Fibroblast of lung (primary cell): Measurements from ENCODE around the gene RPL10. TPM values are rescaled to one million over a fixed set of nuclear protein-coding genes. Genes with fewer than 3 reads are reported as not detected.
A peak's percentile ranks its signal among the peaks of the same experiment; 100 is the strongest.

Experiments
- DNase-seq, 2 donors: peaks; one replicate each; pipeline versions ENCODE4 v3.0.0 to v3.0.0-alpha.2; 2010; ENCODE audit warnings: low read depth in 2 of 2
- H2AFZ ChIP-seq: 2 replicates; pipeline ENCODE4 v1.5.1; 2012; ENCODE audit warnings: low read length, control low read depth, inconsistent platforms
- H3K27ac ChIP-seq: 2 replicates; pipeline ENCODE4 v1.5.1; 2011; ENCODE audit warnings: low read length, control low read depth; ENCODE audit not compliant: insufficient read depth
- H3K27me3 ChIP-seq: 2 replicates; pipeline ENCODE4 v1.5.1; 2011; ENCODE audit warnings: mild to moderate bottlenecking, low read length; ENCODE audit not compliant: control insufficient read depth, insufficient read depth
- H3K36me3 ChIP-seq: 2 replicates; pipeline ENCODE4 v1.5.1; 2011; ENCODE audit warnings: low read length; ENCODE audit not compliant: control insufficient read depth, insufficient read depth
- H3K4me1 ChIP-seq: 2 replicates; pipeline ENCODE4 v1.5.1; 2011; ENCODE audit warnings: low read length; ENCODE audit not compliant: control insufficient read depth, insufficient read depth; ENCODE audit errors: extremely low read depth
- H3K4me2 ChIP-seq: 2 replicates; pipeline ENCODE4 v1.5.1; 2011; ENCODE audit warnings: low read length, control low read depth; ENCODE audit not compliant: insufficient read depth; ENCODE audit errors: extremely low read depth
- H3K4me3 ChIP-seq, 4 experiments: fragments of 200-600 bp in 1 of 4; sonication (generic) in 1 of 4; replicated peaks in 1 of 4; 2 replicates each; pipeline ENCODE4 v1.5.1; 2011 to 2016; ENCODE audit warnings: low read length in 4 of 4, low read depth in 3 of 4, mild to moderate bottlenecking in 3 of 4, control low read depth in 2 of 4, inconsistent platforms in 1 of 4, mixed read lengths in 1 of 4; ENCODE audit not compliant: insufficient read depth in 1 of 4; ENCODE audit errors: control extremely low read depth in 1 of 4
- H3K79me2 ChIP-seq: 2 replicates; pipeline ENCODE4 v1.5.1; 2012; ENCODE audit warnings: mild to moderate bottlenecking, low read length, inconsistent platforms; ENCODE audit not compliant: control insufficient read depth, insufficient read depth
- H3K9ac ChIP-seq: 2 replicates; pipeline ENCODE4 v1.5.1; 2011; ENCODE audit warnings: mild to moderate bottlenecking, low read length, control low read depth; ENCODE audit not compliant: insufficient read depth
- H3K9me3 ChIP-seq: 2 replicates; pipeline ENCODE4 v1.5.1; 2012; ENCODE audit warnings: low read depth, low read length; ENCODE audit not compliant: control insufficient read depth, insufficient read depth
- H4K20me1 ChIP-seq: 2 replicates; pipeline ENCODE4 v1.5.1; 2011; ENCODE audit warnings: low read length; ENCODE audit not compliant: control insufficient read depth, insufficient read depth; ENCODE audit errors: extremely low read depth
- EZH2 ChIP-seq: IDR thresholded peaks from 2 replicates; pipeline ENCODE4 v1.5.1; 2012; ENCODE audit warnings: low read length, control low read depth, mild to moderate bottlenecking; ENCODE audit errors: missing control alignments
- polyA plus RNA-seq, 2 donors: library from polyadenylated mRNA; depleted of rRNA in 1 of 2; stranded (reverse) in 1 of 2; unstranded in 1 of 2; fragments of >200 nt; gene quantifications; 2 replicates each; pipeline ENCODE4 v1.2.1, GENCODE V29; 2011 to 2012; ENCODE audit warnings: missing spikeins in 1 of 2
- total RNA-seq: library from RNA; depleted of rRNA; stranded (reverse); fragments of >200 nt; gene quantifications from 2 replicates; pipeline ENCODE4 v1.2.1, GENCODE V29; 2014
- TF ChIP-seq, protein P1 (sequence below), 2 donors: IDR thresholded peaks in 1 of 2; conservative IDR thresholded peaks in 1 of 2; 1 replicate in 1 of 2; 2 replicates in 1 of 2; pipeline ENCODE4 v1.5.1; 2011 to 2012; ENCODE audit warnings: low read length in 2 of 2, control low read depth in 1 of 2, inconsistent platforms in 1 of 2, low read depth in 1 of 2, mild to moderate bottlenecking in 1 of 2

The RPL10 gene
- total and polyA plus RNA-seq, 2 donors (not counting 1 experiment from before 2014, with no cell fraction given): 2,319 to 4,527 TPM

DNA sequence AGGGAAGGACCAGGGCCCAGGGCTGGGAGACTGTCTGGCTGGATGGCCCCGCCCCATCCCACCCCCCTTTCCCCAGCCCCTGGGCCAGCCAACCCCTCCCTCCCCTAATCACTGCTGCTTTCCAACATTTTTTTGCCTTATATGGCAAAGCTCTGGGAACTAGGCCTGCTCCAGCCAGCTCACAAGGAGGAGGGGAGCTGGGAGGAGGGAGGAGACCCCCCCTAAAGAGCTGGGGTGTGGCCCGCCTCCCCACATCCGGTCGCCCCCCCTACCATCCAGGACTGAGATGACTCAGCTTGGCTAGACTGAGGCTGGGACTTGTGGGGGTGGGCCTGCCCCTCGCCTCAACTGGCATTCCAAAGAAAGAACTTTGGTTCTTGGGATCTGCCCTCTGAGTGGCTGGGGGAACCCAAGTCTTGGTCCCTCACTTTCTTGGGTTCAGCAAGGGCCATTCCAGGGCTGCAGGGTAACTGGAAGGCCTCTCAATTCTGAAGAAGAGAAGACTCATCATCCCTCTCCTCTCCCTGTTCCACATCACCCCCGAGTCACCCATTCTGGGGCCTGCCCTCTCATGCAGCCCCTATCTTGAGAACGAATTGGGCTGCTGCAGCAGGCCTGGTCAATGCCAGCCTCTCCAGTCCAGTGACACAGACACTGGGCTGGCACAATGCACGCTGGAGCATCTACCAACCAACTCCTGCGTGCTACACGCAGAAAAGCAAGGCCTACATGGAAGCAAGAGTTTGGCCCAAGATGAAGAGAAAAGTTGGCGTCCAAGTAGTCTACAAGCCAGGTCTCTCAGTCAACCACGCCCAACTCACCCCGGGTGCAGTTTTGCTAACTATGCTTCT, 28.5 kb upstream of the RPL10 start:
- peak overlapping the region; percentile 92 for H3K27ac ChIP-seq
- H3K4me1 ChIP-seq: peaks cover 6% of the 10 kb centered on the region
- no peak overlapping the region for H2AFZ ChIP-seq
- H3K4me3 ChIP-seq: peak overlapping the region; percentile 84 to 93 (median 88)
- DNase-seq: peak; percentile 96 to 98
- no peaks in the 10 kb centered on the region for H3K27me3 ChIP-seq
- H3K79me2 ChIP-seq: peaks cover 72% of the 10 kb centered on the region
- H3K4me2 ChIP-seq: peak overlapping the region; percentile 80
- TF ChIP-seq EZH2: no peak
- TF ChIP-seq, protein P1, sequence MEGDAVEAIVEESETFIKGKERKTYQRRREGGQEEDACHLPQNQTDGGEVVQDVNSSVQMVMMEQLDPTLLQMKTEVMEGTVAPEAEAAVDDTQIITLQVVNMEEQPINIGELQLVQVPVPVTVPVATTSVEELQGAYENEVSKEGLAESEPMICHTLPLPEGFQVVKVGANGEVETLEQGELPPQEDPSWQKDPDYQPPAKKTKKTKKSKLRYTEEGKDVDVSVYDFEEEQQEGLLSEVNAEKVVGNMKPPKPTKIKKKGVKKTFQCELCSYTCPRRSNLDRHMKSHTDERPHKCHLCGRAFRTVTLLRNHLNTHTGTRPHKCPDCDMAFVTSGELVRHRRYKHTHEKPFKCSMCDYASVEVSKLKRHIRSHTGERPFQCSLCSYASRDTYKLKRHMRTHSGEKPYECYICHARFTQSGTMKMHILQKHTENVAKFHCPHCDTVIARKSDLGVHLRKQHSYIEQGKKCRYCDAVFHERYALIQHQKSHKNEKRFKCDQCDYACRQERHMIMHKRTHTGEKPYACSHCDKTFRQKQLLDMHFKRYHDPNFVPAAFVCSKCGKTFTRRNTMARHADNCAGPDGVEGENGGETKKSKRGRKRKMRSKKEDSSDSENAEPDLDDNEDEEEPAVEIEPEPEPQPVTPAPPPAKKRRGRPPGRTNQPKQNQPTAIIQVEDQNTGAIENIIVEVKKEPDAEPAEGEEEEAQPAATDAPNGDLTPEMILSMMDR (conservative IDR thresholded peaks at IDR 0.05 in 1 of 2, IDR thresholded peaks at IDR 0.05 in 1 of 2; ENCODE audit: low read depth in 1 of 2, low read length in 2 of 2): no peak
- H3K9me3 ChIP-seq: no peaks in the 10 kb centered on the region
- H3K36me3 ChIP-seq: peaks cover 29% of the 10 kb centered on the region
- no peaks in the 10 kb centered on the region for H4K20me1 ChIP-seq
- H3K9ac ChIP-seq: peak overlapping the region; percentile 85

- peaks cover 25% of the 10 kb centered on the region for H3K36me3 ChIP-seq
- peak overlapping the region; percentile 80 for H3K4me2 ChIP-seq
- DNase-seq: peak in 1 of 2 donors; percentile 47
- H3K79me2 ChIP-seq: peaks cover 64% of the 10 kb centered on the region
- peak overlapping the region; percentile 91 for H3K27ac ChIP-seq
- H3K4me3 ChIP-seq: peak overlapping the region; percentile 84 to 93 (median 88)
- TF ChIP-seq, protein P1 (conservative IDR thresholded peaks at IDR 0.05 in 1 of 2, IDR thresholded peaks at IDR 0.05 in 1 of 2; ENCODE audit: low read depth in 1 of 2, low read length in 2 of 2): no peak
- no peak for TF ChIP-seq EZH2
- H4K20me1 ChIP-seq: no peaks in the 10 kb centered on the region
- peak overlapping the region; percentile 75 for H3K9ac ChIP-seq
- no peak overlapping the region for H2AFZ ChIP-seq
- peaks cover 6% of the 10 kb centered on the region for H3K4me1 ChIP-seq
- no peaks in the 10 kb centered on the region for H3K9me3 ChIP-seq
- no peaks in the 10 kb centered on the region for H3K27me3 ChIP-seq
Measured at GRCh38 chrX:154370300-154371016, 27.7 kb upstream of the RPL10 start.
